Measurements from ENCODE around the gene FAM149B1. TPM values are rescaled to one million over a fixed set of nuclear protein-coding genes. Genes with fewer than 3 reads are reported as not detected.

Gene FAM149B1
- total RNA-seq, 1 experiment from 2014 or later: 26.6 TPM

- no peak for DNase-seq (ENCODE audit: low spot score)
- in situ Hi-C loops (cut with HindIII; ENCODE audit: low sequenced_read_pairs): no loop called here
These were observed 1.4 kb downstream of the FAM149B1 start for GRCh38 chr10:73169320-73169719.

DNA sequence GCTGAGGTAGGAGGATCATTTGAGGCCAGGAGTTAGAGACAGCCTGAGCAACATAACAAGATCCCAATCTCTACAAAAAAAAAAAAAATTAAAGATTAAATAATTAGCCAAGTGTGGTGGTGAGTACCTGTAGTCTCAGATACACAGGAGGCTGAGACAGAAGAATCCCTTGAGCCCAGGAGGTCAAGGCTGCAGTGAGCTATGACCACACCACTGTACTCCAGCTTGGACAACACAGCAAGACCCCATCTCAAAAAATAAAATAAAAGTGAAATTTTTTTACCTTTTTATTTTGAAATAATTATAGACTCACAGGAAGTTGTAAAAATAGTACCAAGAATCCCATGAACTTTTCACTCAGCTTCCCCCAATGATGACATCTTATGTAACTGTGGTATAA lies 4.9 kb downstream of the FAM149B1 start:
- in situ Hi-C loops (cut with HindIII; ENCODE audit: low sequenced_read_pairs): no loop called here
- DNase-seq (ENCODE audit: low spot score): no peak

DNA sequence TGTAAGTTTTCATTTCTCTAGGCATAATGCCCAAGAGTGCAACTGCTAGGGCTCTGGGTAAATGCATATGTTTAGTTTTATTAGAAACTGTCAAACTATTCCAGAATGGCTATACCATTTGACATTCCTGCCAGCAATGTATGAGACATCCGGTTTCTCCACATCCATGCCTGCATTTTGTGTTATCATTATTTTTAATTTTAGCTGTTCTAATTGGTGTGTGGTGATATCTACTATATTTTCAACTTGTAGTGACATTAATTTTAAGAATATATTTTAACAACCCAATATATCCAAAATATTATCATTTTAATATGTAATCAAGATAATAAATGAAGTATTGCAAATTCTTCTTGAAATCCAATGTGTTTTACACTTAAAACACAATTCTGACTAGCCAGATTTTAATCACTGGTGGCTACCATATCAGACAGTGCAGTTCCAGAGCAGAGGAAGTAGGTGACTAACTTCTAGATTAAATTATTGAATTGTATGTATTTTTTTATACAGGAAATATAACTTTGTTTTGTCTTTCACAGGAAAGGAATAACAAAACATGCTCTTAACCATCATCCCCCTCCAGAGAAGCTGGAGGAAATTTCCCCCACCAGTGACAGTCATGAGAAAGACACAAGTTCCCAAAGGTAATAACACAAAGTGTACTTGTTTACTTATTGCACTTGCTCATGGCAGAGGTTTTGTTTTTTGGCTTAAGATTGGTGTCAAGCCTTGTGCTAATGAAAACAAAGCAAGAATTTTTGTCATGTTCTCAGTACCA lies 6.4 kb downstream of the FAM149B1 start:
- in situ Hi-C loops (cut with HindIII; ENCODE audit: low sequenced_read_pairs): no loop called here
- no peak for DNase-seq (ENCODE audit: low spot score)

GRCh38 chr10:73182568-73182967 lies 14.6 kb downstream of the FAM149B1 start:
- no peak for DNase-seq (ENCODE audit: low spot score)
- in situ Hi-C loops (cut with HindIII; ENCODE audit: low sequenced_read_pairs): no loop called here

DNA sequence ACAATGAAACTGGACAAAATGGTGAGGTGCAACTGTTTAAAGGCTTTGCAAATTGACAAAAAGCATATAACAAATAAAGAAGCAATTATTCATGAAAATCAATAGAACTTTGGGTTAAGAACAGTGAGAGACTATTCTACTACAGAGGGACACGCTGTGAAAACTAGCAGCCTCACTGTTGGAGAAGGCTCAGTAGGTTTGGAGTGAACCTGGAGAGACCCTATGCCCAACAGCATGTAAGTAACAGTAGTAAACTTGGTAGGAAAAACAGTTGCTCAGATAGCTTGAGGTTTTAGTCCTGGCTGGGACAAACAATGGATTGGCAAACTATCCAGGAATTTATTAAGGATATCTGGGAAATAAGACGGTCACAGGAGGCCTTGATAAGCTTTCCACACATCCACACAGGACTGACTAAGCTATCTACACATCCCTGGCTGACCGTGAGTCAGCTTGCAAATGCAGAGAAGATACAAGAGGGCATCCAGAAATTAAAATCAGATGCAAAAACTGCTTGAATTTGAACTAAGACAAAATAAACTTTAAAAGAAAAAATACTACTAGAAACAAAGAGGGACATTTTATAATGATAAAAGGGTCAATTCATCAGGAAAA lies 15.9 kb downstream of the FAM149B1 start:
- in situ Hi-C loops (cut with HindIII; ENCODE audit: low sequenced_read_pairs): no loop called here
- no peak for DNase-seq (ENCODE audit: low spot score)

GRCh38 chr10:73186266-73186665 lies 18.3 kb downstream of the FAM149B1 start:
- no peak for DNase-seq (ENCODE audit: low spot score)
- in situ Hi-C loops (cut with HindIII; ENCODE audit: low sequenced_read_pairs): no loop called here

DNA sequence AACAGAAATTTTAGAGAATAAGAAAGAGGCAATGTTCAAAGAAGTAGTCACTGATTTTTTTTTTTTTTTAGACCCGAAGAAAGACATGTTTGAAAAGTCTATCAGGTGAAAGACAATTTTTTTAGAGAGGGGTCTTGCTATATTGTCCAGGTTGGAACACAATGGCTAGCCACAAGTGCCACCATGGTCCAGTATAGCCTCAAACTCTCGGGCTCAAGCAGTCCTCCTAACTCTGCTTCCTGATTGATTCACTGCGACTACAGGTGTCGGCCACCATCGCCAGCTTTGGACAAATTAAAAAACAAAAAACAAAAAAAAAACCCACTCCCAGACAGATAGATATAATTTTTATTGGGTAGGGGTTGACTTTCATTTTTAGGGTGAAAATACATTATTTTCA lies 22.3 kb downstream of the FAM149B1 start:
- in situ Hi-C loops (cut with HindIII; ENCODE audit: low sequenced_read_pairs): no loop called here
- no peak for DNase-seq (ENCODE audit: low spot score)

DNA sequence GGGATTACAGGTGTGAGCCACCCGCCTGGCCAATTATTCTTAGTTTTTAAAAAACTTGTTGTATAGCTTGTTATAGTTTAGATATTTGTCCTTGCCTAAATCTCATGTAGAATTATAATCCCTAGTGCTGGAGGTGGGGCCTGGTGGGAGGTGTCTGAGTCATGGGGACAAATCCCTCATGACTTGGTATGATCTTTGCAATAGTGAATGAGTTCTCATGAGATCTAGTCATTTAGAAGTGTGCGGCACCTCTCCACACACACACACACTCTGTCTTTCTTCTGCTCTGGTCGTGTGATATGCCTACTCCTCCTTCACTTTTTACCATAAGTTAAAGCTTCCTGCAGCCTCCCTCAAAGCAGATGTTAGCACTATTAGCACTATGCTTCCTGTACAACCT lies 37.2 kb downstream of the FAM149B1 start:
- in situ Hi-C loops (cut with HindIII; ENCODE audit: low sequenced_read_pairs): no loop called here
- DNase-seq (ENCODE audit: low spot score): no peak

DNA sequence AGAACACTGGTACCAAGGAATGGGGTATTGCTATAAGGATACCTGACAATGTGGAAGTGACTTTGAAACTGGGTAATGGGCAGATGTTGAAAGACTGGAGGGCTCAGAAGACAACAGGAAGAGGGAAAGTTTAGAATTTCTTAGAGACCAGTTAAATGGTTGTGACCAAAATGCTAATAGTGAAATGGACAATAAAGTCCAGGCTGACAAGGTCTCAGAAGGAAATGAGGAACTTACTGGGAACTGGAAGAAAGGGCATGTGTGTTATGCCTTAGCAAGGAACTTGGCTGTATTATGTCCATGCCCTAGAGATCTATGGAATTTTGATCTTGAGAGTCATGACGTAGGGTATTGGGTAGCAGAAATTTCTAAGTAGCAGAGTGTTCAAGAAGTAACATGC lies 38.0 kb downstream of the FAM149B1 start:
- DNase-seq (ENCODE audit: low spot score): no peak
- in situ Hi-C loops (cut with HindIII; ENCODE audit: low sequenced_read_pairs): no loop called here

DNA sequence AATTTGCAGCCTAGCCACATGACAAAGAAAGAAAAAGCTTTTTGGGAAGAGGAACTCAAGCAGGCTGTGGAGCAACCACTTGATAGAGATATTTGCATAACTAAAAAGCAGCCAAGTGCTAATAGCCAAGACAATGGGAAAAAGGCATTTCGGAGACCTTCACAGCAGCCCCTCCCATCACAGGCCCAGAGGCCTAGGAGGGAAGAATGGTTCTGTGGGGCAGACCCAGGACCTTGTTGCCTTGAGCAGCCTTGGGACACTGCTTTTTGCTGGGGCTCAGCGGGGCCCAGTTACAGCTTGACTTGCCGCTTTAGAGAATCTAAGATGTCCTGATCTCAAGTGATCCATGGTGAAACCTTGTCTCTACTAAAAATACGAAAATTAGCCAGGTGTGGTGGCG lies 38.5 kb downstream of the FAM149B1 start:
- in situ Hi-C loops (cut with HindIII; ENCODE audit: low sequenced_read_pairs): no loop called here
- no peak for DNase-seq (ENCODE audit: low spot score)

DNA sequence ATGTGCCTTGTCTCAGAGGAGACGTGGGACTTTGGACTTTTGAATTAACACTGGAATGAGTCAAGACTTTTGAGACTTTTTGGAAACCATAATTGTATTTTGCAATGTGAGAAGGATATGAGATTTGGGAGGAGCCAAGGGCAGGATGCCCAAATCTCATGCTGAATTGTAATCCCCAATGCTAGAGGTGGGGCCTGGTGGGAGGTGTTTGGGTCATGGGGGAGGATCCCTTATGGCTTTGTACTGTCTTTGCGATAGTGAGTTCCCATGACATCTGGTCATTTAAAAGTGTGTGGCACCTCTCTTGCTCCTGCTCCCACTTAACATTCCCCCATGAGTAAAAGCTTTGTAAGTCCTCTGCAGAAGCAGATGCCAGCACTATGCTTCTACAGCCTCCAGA lies 40.0 kb downstream of the FAM149B1 start:
- no peak for DNase-seq (ENCODE audit: low spot score)
- in situ Hi-C loops (cut with HindIII; ENCODE audit: low sequenced_read_pairs): no loop called here

- DNase-seq (ENCODE audit: low spot score): no peak
These were observed 41.8 kb downstream of the FAM149B1 start for GRCh38 chr10:73209705-73210104.

GRCh38 chr10:73210395-73211105 lies 42.6 kb downstream of the FAM149B1 start:
- no peak for DNase-seq (ENCODE audit: low spot score)
- in situ Hi-C loops (cut with HindIII; ENCODE audit: low sequenced_read_pairs): no loop called here

More at GRCh38 chr10:73209705-73210104, 41.8 kb downstream of the FAM149B1 start:
- in situ Hi-C loops (cut with HindIII; ENCODE audit: low sequenced_read_pairs): no loop called here

DNA sequence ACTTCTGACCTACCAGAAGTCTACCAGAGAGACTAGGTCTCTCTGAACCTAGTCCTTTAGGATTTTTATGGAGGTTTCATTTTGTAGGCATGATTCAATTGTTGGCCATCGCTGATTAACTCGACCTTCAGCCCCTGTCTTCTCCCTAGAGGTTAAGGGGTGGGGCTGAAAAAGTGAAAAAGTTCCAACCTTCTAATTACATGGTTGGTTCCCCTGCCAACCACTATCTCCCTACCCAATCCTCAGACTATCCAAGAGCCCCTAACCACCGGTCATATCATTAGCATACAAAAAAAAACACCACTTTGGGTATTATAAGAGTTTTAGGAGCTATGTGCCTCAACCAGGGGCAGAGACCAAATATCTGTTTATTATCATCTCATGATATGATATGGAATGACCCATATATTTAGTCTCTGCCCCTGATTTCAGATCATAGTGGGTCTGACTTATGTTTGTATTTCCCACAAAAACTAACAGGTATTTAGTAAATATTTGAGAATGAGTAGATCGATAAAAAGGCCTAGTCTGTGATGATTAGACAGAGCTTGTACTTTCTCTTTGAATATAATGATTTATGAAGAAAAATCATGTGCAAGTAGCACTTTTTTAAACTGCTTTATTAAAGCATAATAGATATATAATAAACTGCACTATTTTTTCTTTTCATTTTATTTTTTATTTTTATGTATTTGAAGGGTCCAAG lies 43.3 kb downstream of the FAM149B1 start:
- DNase-seq (ENCODE audit: low spot score): no peak
- in situ Hi-C loops (cut with HindIII; ENCODE audit: low sequenced_read_pairs): no loop called here

GRCh38 chr10:73215749-73216148 lies 47.8 kb downstream of the FAM149B1 start:
- in situ Hi-C loops (cut with HindIII; ENCODE audit: low sequenced_read_pairs): no loop called here
- no peak for DNase-seq (ENCODE audit: low spot score)

DNA sequence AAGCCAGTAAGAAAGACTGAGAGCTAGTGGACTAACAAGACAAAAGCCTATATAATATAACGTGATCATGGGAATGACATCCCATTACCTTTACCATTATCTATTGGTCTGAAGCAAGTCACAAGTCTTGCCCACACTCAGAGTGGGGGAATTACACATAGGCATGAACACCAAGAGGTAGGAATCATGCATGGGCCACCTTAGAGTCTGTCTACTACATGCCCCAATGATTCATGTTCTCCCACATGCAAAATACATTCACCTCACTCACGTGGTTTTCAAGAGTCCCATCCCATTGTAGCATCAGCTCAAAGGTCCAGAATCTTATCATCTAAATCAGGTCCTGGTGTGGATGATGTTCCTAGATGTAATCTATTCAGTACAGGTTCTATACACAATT lies 49.7 kb downstream of the FAM149B1 start:
- no peak for DNase-seq (ENCODE audit: low spot score)
- in situ Hi-C loops (cut with HindIII; ENCODE audit: low sequenced_read_pairs): no loop called here

DNA sequence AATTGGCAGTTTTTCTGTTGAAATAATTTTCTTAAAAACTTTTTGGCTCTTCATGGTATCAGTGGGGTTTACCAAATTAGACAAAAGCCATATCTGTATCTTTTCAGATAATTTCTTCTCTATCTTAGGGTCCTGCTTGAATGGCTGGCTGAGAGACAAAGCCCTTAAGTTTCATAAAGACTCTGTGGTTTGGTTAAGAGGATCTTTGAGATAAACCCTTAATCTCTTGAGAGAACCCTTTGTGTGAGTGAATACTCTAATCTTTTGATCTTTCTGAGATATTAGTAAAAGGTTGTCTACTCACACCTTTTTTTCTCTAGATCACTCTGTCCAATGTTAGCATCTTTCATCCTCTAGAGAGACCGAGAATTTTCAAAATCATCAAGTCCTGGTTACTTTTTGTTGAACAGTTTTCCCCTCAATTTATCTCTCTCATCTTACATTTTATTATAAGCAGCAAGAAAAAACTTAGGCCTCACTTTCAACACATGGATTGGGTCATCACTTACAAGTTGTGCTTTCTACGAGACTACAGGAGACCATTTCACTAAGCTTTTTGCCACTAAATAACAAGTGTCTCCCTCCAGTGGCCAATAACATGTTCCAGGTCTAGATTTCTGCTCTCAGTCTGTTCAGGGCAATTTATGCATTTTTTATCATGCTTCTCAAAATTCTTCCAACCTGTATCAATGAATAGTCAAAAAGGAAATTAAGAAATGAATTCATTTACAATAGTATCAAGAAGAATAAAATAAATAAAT lies 50.7 kb downstream of the FAM149B1 start:
- no peak for DNase-seq (ENCODE audit: low spot score)
- in situ Hi-C loops (cut with HindIII; ENCODE audit: low sequenced_read_pairs): no loop called here

DNA sequence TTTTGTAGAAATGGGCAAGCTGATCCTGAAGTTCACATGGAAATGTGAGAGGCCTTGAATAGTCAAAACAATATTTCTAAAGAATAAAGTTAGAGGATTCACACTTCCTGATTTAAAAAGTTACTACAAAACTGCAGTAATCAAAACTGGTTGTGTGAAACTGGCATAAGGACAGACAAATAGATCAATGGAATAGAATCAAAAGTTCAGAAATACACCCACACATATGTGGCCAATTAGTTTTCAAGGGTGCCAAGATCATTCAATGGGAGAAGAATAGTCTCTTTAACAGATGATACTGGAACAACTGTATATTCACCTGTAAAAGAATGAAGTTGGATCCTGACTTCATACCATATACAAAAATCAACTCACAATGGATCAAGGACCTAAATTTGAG lies 51.5 kb downstream of the FAM149B1 start:
- DNase-seq (ENCODE audit: low spot score): no peak
- in situ Hi-C loops (cut with HindIII; ENCODE audit: low sequenced_read_pairs): no loop called here

- in situ Hi-C loops (cut with HindIII; ENCODE audit: low sequenced_read_pairs): no loop called here
- no peak for DNase-seq (ENCODE audit: low spot score)
These were observed 53.1 kb downstream of the FAM149B1 start for GRCh38 chr10:73220989-73221388.

All from G401 (cell line).